ENCODE results near the gene DNAH3.
"Not testable (repeated sequence)": the region's sequence is repeated elsewhere in the genome, so short reads cannot be mapped to it uniquely, and the experiment has no call there.

The DNAH3 gene

GRCh38 chr16:20989496-20990070 lies 161.1 kb downstream of the DNAH3 start:
- not testable (repeated sequence) for DNase-seq

DNA sequence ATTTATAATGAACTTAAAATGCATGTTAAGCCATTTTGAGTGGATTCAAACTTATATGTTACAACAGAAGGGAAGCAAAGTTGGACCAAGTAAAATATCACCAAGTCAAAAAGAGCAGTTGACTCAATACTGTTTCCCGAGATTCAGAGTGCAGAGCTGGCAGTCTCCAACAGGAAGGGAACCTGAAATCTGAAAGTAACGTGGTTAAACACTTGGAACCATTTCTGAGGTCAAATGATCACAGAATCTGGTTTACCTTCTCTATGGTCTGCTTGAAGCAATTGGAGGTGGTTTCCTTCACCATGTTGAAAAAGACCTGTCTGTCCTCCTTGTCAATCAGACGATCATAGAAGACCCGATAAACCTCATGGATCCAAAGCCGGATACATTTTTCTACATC lies 163.6 kb downstream of the DNAH3 start:
- no peak for DNase-seq

GRCh38 chr16:20984019-20984418 lies 166.6 kb downstream of the DNAH3 start:
- DNase-seq = no peak

DNA sequence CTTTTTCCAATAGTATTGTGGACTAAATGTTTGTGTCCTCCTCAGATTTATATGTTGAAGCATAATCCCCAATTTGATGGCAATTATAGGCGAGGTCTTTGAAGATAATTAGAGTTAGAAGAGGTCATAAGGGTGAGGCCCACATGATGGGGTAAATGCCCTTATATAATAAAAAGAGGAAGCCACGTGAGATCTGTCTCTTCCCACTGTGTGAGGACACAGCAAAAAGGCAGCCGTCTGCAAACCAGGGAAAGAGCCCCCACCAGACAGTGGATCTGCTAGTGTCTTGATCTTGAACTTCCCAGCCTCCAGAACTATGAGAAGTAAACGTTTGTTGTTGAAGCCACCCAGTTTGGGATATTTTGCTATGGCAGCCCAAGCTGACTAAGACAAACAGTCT lies 174.1 kb downstream of the DNAH3 start:
- DNase-seq = no peak

GRCh38 chr16:20973201-20973600 lies 177.4 kb downstream of the DNAH3 start:
- DNase-seq = not testable (repeated sequence)

- DNase-seq = no peak
Measured at GRCh38 chr16:20971401-20971800, 179.2 kb downstream of the DNAH3 start.

DNA sequence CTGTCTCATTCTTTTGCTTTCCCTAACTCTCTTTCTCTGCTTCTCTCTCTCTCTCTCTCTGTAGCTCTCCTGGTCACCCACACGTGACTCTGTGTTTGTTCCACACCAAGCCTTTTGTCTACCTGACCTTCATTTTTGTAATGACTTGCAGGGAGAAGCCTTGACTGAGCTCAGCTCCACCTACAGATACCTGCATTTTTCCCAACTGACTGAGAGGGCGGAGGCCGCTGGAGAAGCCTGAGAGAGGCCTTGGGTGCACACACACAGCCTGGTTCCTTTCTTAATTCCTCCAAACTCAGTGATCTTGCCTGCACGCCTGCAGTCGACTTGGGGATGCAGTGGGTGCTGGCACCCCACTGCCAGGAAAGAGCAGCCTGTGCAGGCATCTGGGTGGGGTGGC lies 181.3 kb downstream of the DNAH3 start:
- no peak for DNase-seq

- no peak for DNase-seq
Measured at GRCh38 chr16:20968765-20969164, 181.9 kb downstream of the DNAH3 start.

- DNase-seq = no peak
Measured at GRCh38 chr16:20960899-20961298, 189.7 kb downstream of the DNAH3 start.

GRCh38 chr16:20957153-20957552 lies 193.5 kb downstream of the DNAH3 start:
- DNase-seq = no peak

DNA sequence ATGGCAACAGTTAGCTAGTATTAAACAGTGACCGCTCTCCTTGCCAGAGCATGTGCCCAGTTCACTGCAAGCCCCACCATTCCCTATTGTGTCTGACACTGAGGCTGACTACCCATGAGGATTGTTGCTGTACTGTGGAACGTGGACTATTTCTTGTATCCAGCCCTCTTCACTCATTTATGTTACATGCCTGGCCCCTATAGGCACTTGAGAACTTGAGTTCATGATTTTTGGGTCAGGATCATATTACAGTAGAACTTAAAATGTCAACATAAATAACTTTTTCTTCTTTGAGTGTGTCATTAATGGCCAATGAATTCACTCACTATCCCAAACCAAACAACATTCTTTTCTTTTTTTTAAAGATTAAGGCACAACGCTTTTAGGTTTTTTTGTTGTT lies 194.3 kb downstream of the DNAH3 start:
- DNase-seq = no peak

DNA sequence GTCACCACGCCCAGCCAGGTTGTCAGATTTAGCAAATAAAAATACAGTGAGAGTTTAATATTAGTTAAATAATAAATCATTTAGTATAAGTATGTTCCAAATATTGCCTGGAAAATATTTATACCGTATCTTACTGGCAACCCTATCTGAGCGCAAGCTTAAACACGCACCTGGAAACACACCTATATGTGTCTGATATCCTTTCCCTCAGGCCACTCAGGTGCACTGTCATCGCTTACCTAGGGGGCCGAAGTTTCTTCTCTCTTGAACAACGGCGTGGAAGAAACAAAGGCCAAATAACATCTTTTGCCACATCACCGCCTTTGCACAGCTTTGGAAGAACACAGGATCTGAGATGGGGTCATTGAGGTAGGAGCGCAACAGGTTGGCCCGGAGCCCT lies 196.1 kb downstream of the DNAH3 start:
- no peak for DNase-seq

- no peak for DNase-seq
Measured at GRCh38 chr16:20952139-20952920, 198.3 kb downstream of the DNAH3 start.

GRCh38 chr16:20950294-20950693 lies 200.4 kb downstream of the DNAH3 start:
- DNase-seq = no peak

GRCh38 chr16:20949660-20950059 lies 201.0 kb downstream of the DNAH3 start:
- no peak for DNase-seq

- no peak for DNase-seq
Measured at GRCh38 chr16:20948444-20948843, 202.2 kb downstream of the DNAH3 start.

GRCh38 chr16:20946015-20946629 lies 204.5 kb downstream of the DNAH3 start:
- no peak for DNase-seq

DNA sequence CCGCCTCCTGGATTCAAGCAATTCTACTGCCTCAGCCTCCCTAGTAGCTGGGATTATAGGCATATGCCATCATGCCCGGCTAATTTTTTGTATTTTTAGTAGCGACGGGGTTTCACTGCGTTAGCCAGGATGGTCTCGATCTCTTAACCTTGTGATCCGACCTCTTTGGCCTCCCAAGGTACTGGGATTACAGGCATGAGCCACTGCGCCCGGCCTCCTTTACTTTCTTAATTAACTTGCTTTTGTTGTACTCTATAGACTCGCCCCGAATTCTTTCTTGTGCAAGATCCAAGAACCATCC lies 205.1 kb downstream of the DNAH3 start:
- DNase-seq = not testable (repeated sequence)

- DNase-seq = no peak
Measured at GRCh38 chr16:20944861-20945574, 205.6 kb downstream of the DNAH3 start.

DNA sequence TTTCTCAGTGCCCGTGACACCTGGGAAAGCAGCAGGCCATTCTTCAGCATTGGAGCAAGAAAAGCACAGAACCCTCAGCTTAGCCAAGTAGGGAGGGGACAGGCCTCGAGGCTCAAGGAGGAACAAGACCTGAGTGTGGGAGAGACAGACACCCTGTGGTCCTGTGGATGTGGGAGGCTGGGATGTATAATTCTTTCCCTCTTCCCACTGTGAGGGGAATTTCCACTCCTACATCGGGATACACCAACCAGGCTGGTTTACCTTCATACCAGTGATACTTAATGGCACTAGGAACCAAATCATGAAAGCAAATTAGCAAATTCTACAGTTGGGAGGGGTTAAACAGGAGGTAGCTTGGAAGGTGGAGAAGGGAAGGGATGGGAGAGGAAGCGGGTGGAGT lies 208.4 kb downstream of the DNAH3 start:
- no peak for DNase-seq

- DNase-seq = no peak
Measured at GRCh38 chr16:20941636-20941926, 209.1 kb downstream of the DNAH3 start.

DNA sequence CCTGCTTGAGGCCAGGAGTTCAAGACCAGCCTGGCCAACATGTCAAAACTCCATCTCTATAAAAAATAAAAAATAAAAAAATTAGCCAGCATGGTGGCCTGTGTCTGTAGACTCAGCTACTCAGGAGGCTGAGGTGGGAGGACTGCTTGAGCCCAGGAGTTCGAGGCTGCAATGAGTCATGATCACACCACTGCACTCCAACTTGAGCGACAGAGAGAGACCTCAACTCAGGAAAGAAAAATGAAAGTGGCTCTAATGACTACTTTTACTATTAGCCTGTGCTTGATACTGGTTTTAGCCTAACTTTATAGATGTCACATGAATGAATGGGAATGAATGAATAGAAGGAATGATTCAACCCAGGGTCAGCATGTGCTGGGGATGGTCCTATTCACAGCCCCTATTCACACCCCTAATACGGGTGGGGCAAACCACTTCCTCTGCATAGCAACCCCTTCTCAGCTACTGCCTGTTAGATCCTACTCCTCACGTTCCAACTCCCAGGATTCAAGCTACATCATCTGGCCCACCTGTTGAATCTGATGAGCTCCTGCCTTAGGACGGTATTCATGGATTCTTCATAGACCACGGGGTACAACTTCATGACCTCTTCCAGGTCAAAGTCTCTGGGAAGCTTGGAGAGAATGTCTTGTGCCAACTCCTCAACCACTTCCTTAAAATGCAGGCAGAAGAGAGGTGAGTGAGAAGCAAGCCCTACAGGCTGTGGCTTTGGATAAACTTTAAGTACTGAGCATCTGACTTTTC lies 209.6 kb downstream of the DNAH3 start:
- DNase-seq = no peak

GRCh38 chr16:20939611-20940010 lies 211.0 kb downstream of the DNAH3 start:
- DNase-seq = no peak

All from SW 1271 (cell line).